HG02970 (cell line): ENCODE results near the gene SNX12.
"Not testable (repeated sequence)": the region's sequence is repeated elsewhere in the genome, so short reads cannot be mapped to it uniquely, and the experiment has no call there.

Experiments used
- ATAC-seq: cut with Tn5 transposase; IDR thresholded peaks from one replicate; pipeline ENCODE4 v1.9.1; 2021; ENCODE audit warnings: mild to moderate bottlenecking, moderate library complexity, moderate number of reproducible peaks; ENCODE audit not compliant: unreplicated experiment, low FRiP score

SNX12 gene

GRCh38 chrX:71095033-71095432 is 26.9 kb upstream of the SNX12 start:
- ATAC-seq = no peak

GRCh38 chrX:71091263-71091662 is 23.1 kb upstream of the SNX12 start:
- ATAC-seq = no peak

- ATAC-seq = no peak
These were observed 17.8 kb upstream of the SNX12 start for GRCh38 chrX:71085900-71086299.

- ATAC-seq = no peak
These were observed 14.7 kb upstream of the SNX12 start for GRCh38 chrX:71082822-71083221.

GRCh38 chrX:71082124-71082647 is 14.1 kb upstream of the SNX12 start:
- no peak for ATAC-seq

GRCh38 chrX:71081330-71082123 is 13.4 kb upstream of the SNX12 start:
- no peak for ATAC-seq

- no peak for ATAC-seq
These were observed 2.4 kb upstream of the SNX12 start for GRCh38 chrX:71070531-71070930.

GRCh38 chrX:71067712-71068043 is 456 bp downstream of the SNX12 start:
- no peak for ATAC-seq

GRCh38 chrX:71067089-71067488 is 1.0 kb downstream of the SNX12 start:
- no peak for ATAC-seq

- no peak for ATAC-seq
These were observed 8.0 kb downstream of the SNX12 start for GRCh38 chrX:71060127-71060526.

GRCh38 chrX:71057848-71058530 is 10.1 kb downstream of the SNX12 start:
- no peak for ATAC-seq

GRCh38 chrX:71056867-71057266 is 11.3 kb downstream of the SNX12 start:
- no peak for ATAC-seq

GRCh38 chrX:71053217-71053621 is 14.9 kb downstream of the SNX12 start:
- no peak for ATAC-seq

- no peak for ATAC-seq
These were observed 15.4 kb downstream of the SNX12 start for GRCh38 chrX:71052721-71053120.

- not testable (repeated sequence) for ATAC-seq
These were observed 20.2 kb downstream of the SNX12 start for GRCh38 chrX:71047891-71048290.

GRCh38 chrX:71017396-71017939 is 50.7 kb downstream of the SNX12 start:
- no peak for ATAC-seq
